K562 (cell line): ENCODE results near the gene LDLRAD1.

Experiments
- ELF4 ChIP-seq: fragments of 450-650 bp; formaldehyde crosslinking; IDR thresholded peaks from 2 replicates; pipeline ENCODE4 v1.4.0; 2022; ENCODE audit warnings: missing genetic modification characterization
- POLR2G ChIP-seq: fragments of 200-400 bp; formaldehyde crosslinking; IDR thresholded peaks from 2 replicates; pipeline ENCODE4 v1.6.1; 2017; ENCODE audit warnings: low read depth, mild to moderate bottlenecking, antibody characterized with exemption, low read length, moderate library complexity

DNA sequence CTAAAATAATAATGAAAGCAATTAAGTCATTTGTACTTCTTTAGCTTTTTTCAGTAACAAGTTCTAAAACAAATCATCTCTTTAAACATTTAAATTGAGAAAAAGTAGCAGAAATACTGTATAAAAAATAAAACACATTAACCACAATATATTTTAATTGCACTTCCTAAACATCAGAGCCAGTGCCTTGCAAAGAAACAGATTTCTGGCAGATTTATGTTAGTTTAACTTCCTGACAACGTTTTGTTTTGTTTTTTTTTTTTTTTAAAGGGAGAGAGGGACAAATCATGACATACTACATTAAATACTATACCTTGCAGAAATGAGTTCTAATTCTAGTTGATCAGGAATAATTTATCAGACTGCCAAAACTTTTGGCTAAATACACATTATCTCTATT is 23.8 kb upstream of the LDLRAD1 start:
- no peak for TF ChIP-seq POLR2G
- no peak for TF ChIP-seq ELF4 (CRISPR knock-in tag)
